Astrocyte (in vitro differentiated cells and primary cell): ENCODE results near the gene TRPC4.

Source experiments
- EZH2 ChIP-seq: IDR thresholded peaks from 2 replicates; pipeline ENCODE4 v1.6.1; 2012; ENCODE audit warnings: mild to moderate bottlenecking, low read length, inconsistent platforms; ENCODE audit not compliant: insufficient read depth
- TF ChIP-seq, protein P1 (sequence below): IDR thresholded peaks from 2 replicates; pipeline ENCODE4 v1.5.1; 2011; ENCODE audit warnings: low read depth, mild to moderate bottlenecking, inconsistent platforms, low read length, moderate library complexity; ENCODE audit not compliant: insufficient read depth

GRCh38 chr13:37755349-37755748, 114.2 kb downstream of the TRPC4 start:
- TF ChIP-seq, protein P1, sequence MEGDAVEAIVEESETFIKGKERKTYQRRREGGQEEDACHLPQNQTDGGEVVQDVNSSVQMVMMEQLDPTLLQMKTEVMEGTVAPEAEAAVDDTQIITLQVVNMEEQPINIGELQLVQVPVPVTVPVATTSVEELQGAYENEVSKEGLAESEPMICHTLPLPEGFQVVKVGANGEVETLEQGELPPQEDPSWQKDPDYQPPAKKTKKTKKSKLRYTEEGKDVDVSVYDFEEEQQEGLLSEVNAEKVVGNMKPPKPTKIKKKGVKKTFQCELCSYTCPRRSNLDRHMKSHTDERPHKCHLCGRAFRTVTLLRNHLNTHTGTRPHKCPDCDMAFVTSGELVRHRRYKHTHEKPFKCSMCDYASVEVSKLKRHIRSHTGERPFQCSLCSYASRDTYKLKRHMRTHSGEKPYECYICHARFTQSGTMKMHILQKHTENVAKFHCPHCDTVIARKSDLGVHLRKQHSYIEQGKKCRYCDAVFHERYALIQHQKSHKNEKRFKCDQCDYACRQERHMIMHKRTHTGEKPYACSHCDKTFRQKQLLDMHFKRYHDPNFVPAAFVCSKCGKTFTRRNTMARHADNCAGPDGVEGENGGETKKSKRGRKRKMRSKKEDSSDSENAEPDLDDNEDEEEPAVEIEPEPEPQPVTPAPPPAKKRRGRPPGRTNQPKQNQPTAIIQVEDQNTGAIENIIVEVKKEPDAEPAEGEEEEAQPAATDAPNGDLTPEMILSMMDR, result no peak
- TF ChIP-seq EZH2, result no peak
